Spinal cord (tissue), 10 donors: ENCODE measurements around the gene TNFRSF8. TPM values are rescaled to one million over a fixed set of nuclear protein-coding genes. Genes with fewer than 3 reads are reported as not detected.
A peak's percentile ranks its signal among the peaks of the same experiment; 100 is the strongest.

ENCODE experiments used
- DNase-seq, 6 donors: peaks; one replicate each; pipeline versions ENCODE4 v3.0.0 to v3.0.0-alpha.2; 2013 to 2015; ENCODE audit warnings: low spot score in 6 of 6, low read depth in 4 of 6
- H3K27ac ChIP-seq: one replicate; pipeline ENCODE4 v1.5.1; 2013; ENCODE audit warnings: low read depth, low read length, control low read depth
- H3K27me3 ChIP-seq: one replicate; pipeline ENCODE4 v1.6.1; 2013; ENCODE audit warnings: low read length; ENCODE audit not compliant: control insufficient read depth, insufficient read depth
- H3K36me3 ChIP-seq: one replicate; pipeline ENCODE4 v1.6.1; 2013; ENCODE audit warnings: low read length; ENCODE audit not compliant: control insufficient read depth, insufficient read depth
- H3K4me1 ChIP-seq: one replicate; pipeline ENCODE4 v1.6.1; 2013; ENCODE audit warnings: low read length; ENCODE audit not compliant: control insufficient read depth, insufficient read depth
- H3K4me3 ChIP-seq: one replicate; pipeline ENCODE4 v1.5.1; 2013; ENCODE audit warnings: low read depth, low read length, control low read depth
- H3K9me3 ChIP-seq: one replicate; pipeline ENCODE4 v1.6.1; 2013; ENCODE audit warnings: low read length; ENCODE audit not compliant: control insufficient read depth, insufficient read depth
- WGBS: methylation state at CpG from one replicate; pipeline ENCODE4 v1.1.5; 2013; ENCODE audit warnings: missing lambda C conversion rate; ENCODE audit not compliant: insufficient coverage; 5-methylcytosine and 5-hydroxymethylcytosine counted together
- polyA plus RNA-seq, 2 donors: library from polyadenylated mRNA; unstranded; fragments of 120-200 nt; gene quantifications; one replicate each; pipeline ENCODE4 v1.2.1, GENCODE V29; 2013; ENCODE audit not compliant: insufficient read length in 2 of 2
- total RNA-seq, 2 donors: library from RNA; depleted of rRNA in 1 of 2; stranded (reverse); fragments of 120-200 nt in 1 of 2; fragments of >200 nt in 1 of 2; gene quantifications; one replicate each; pipeline versions ENCODE4 v1.2.3 to v1.2.4, GENCODE V29; 2013 to 2014
- donor health status: healthy.

Gene TNFRSF8
- total and polyA plus RNA-seq, 4 donors = 0.11 to 0.20 (median 0.12) TPM; not detected in 1

GRCh38 chr1:12169442-12170135 is 106.5 kb downstream of the TNFRSF8 start:
- no peaks in the 10 kb centered on the region for H3K36me3 ChIP-seq
- no peaks in the 10 kb centered on the region for H3K9me3 ChIP-seq
- H3K27ac ChIP-seq = no peak overlapping the region
- DNase-seq = no peak
- H3K4me3 ChIP-seq = no peak overlapping the region
- H3K27me3 ChIP-seq = peaks cover 23% of the 10 kb centered on the region
- peaks cover 24% of the 10 kb centered on the region for H3K4me1 ChIP-seq
- 75% methylated on average over 3 of the region's 8 CpGs for WGBS

- H3K9me3 ChIP-seq = no peaks in the 10 kb centered on the region
- no peaks in the 10 kb centered on the region for H3K36me3 ChIP-seq
- H3K4me3 ChIP-seq = no peak overlapping the region
- peaks cover 30% of the 10 kb centered on the region for H3K4me1 ChIP-seq
- no peak overlapping the region for H3K27ac ChIP-seq
- no peak for DNase-seq
- WGBS = 89% methylated on average over 2 of the region's 9 CpGs
- H3K27me3 ChIP-seq = peaks cover 22% of the 10 kb centered on the region
Observed at GRCh38 chr1:12170263-12170671, 107.2 kb downstream of the TNFRSF8 start.

GRCh38 chr1:12171206-12172041 is 108.3 kb downstream of the TNFRSF8 start:
- DNase-seq = no peak
- Histone ChIP-seq H3K4me3 (no peak overlapping the region), H3K27ac (no peak overlapping the region), H3K4me1 (peaks cover 34% of the 10 kb centered on the region), H3K9me3 (no peaks in the 10 kb centered on the region), H3K36me3 (no peaks in the 10 kb centered on the region), H3K27me3 (peaks cover 15% of the 10 kb centered on the region)
- 92% methylated on average over 9 of the region's 12 CpGs for WGBS

GRCh38 chr1:12172042-12172851 is 109.1 kb downstream of the TNFRSF8 start:
- no peak overlapping the region for H3K4me3 ChIP-seq
- no peak overlapping the region for H3K27ac ChIP-seq
- H3K27me3 ChIP-seq = peaks cover 10% of the 10 kb centered on the region
- H3K4me1 ChIP-seq = peaks cover 36% of the 10 kb centered on the region
- H3K36me3 ChIP-seq = no peaks in the 10 kb centered on the region
- WGBS = 92% methylated on average over 11 of the region's 14 CpGs
- H3K9me3 ChIP-seq = no peaks in the 10 kb centered on the region
- no peak for DNase-seq

- WGBS = no CpG with 5 or more reads among the region's 3 CpGs
- no peak overlapping the region for H3K27ac ChIP-seq
- no peaks in the 10 kb centered on the region for H3K9me3 ChIP-seq
- H3K4me1 ChIP-seq = peaks cover 38% of the 10 kb centered on the region
- no peak for DNase-seq
- H3K36me3 ChIP-seq = no peaks in the 10 kb centered on the region
- H3K27me3 ChIP-seq = peaks cover 2% of the 10 kb centered on the region
- H3K4me3 ChIP-seq = no peak overlapping the region
Observed at GRCh38 chr1:12173041-12173509, 110.0 kb downstream of the TNFRSF8 start.

GRCh38 chr1:12173631-12174121 is 110.6 kb downstream of the TNFRSF8 start:
- 85% methylated on average over 7 of the region's 11 CpGs for WGBS
- no peak for DNase-seq
- Histone ChIP-seq H3K4me3 (no peak overlapping the region), H3K36me3 (no peaks in the 10 kb centered on the region), H3K27me3 (peaks cover 2% of the 10 kb centered on the region), H3K9me3 (no peaks in the 10 kb centered on the region), H3K27ac (no peak overlapping the region), H3K4me1 (peaks cover 40% of the 10 kb centered on the region)

GRCh38 chr1:12174924-12175810 is 112.1 kb downstream of the TNFRSF8 start:
- DNase-seq = peak in 1 of 6 donors; percentile 36
- Histone ChIP-seq H3K27ac (peak overlapping the region; percentile 42), H3K4me1 (peaks cover 46% of the 10 kb centered on the region), H3K4me3 (no peak overlapping the region), H3K27me3 (no peaks in the 10 kb centered on the region), H3K36me3 (no peaks in the 10 kb centered on the region), H3K9me3 (no peaks in the 10 kb centered on the region)
- WGBS = 56% methylated on average over 15 of the region's 17 CpGs

GRCh38 chr1:12176298-12177118 is 113.4 kb downstream of the TNFRSF8 start:
- no peak overlapping the region for H3K4me3 ChIP-seq
- peaks cover 56% of the 10 kb centered on the region for H3K4me1 ChIP-seq
- WGBS = 100% methylated on average over 2 of the region's 6 CpGs
- H3K36me3 ChIP-seq = no peaks in the 10 kb centered on the region
- DNase-seq = no peak
- no peak overlapping the region for H3K27ac ChIP-seq
- no peaks in the 10 kb centered on the region for H3K9me3 ChIP-seq
- H3K27me3 ChIP-seq = no peaks in the 10 kb centered on the region
